Endothelial cell of umbilical vein (primary cell): Measurements from ENCODE around the gene MADCAM1. TPM values are rescaled to one million over a fixed set of nuclear protein-coding genes. Genes with fewer than 3 reads are reported as not detected.

ENCODE experiments used
- BruUV-seq: library from RNA; stranded (reverse); fragments of 400-500 nt; replicated peaks from 2 replicates; lab custom pipeline; 2021; lab: Mats Ljungman, UMichigan
- CTCF ChIA-PET: fragments of 300-600, 350-600 bp; sonication (Branson Sonifier 250); formaldehyde crosslinking; loops from one replicate; lab custom pipeline; 2021; ENCODE audit warnings: antibody characterized with exemption, inconsistent platforms; lab: Charles Lee
- POLR2A ChIA-PET: fragments of 300-600, 350-600 bp; sonication (Branson Sonifier 250); formaldehyde crosslinking; loops from one replicate; lab custom pipeline; 2021; ENCODE audit warnings: antibody characterized with exemption, inconsistent platforms; lab: Charles Lee
- DNase-seq: peaks from one replicate; pipeline ENCODE4 v3.0.0-alpha.2; 2011; ENCODE audit warnings: low read depth, low spot score
- FAIRE-seq: peaks from 2 replicates; lab custom pipeline; 2011; peaks lifted over from hg19 to GRCh38; lab: Jason Lieb, UNC
- H2AFZ ChIP-seq: 2 replicates; pipeline ENCODE4 v1.6.0; 2012; ENCODE audit warnings: low read depth, low read length, control low read depth, inconsistent platforms
- H3K27ac ChIP-seq: 2 replicates; pipeline ENCODE4 v1.5.1; 2011; ENCODE audit warnings: low read depth, mild to moderate bottlenecking, control low read depth, low read length, moderate library complexity; ENCODE audit not compliant: insufficient read depth
- H3K27me3 ChIP-seq, 2 experiments: 2 replicates each; pipeline versions ENCODE4 v1.6.0 to v1.6.1; 2011; ENCODE audit warnings: low read length in 2 of 2, mixed read lengths in 1 of 2; ENCODE audit not compliant: control insufficient read depth in 2 of 2, insufficient read depth in 2 of 2
- H3K36me3 ChIP-seq, 2 experiments: 2 replicates in 1 of 2; 3 replicates in 1 of 2; pipeline ENCODE4 v1.5.1; 2011; ENCODE audit warnings: low read length in 2 of 2, mild to moderate bottlenecking in 1 of 2, moderate library complexity in 1 of 2; ENCODE audit not compliant: control insufficient read depth in 2 of 2, insufficient read depth in 2 of 2; ENCODE audit errors: extremely low read depth in 1 of 2
- H3K4me1 ChIP-seq: 3 replicates; pipeline ENCODE4 v1.5.1; 2011; ENCODE audit warnings: mild to moderate bottlenecking, low read length; ENCODE audit not compliant: control insufficient read depth, insufficient read depth; ENCODE audit errors: extremely low read depth
- H3K4me2 ChIP-seq: 2 replicates; pipeline ENCODE4 v1.6.1; 2011; ENCODE audit warnings: low read length, control low read depth, mixed read lengths; ENCODE audit not compliant: insufficient read depth
- H3K4me3 ChIP-seq, 3 experiments: fragments of 200-600 bp in 1 of 3; sonication (generic), shearing (Covaris generic) in 1 of 3; replicated peaks in 1 of 3; 2 replicates each; pipeline ENCODE4 v1.5.1; 2011 to 2016; ENCODE audit warnings: control low read depth in 3 of 3, low read length in 3 of 3, mild to moderate bottlenecking in 2 of 3, inconsistent platforms in 1 of 3, low read depth in 1 of 3, moderate library complexity in 1 of 3; ENCODE audit not compliant: insufficient read depth in 1 of 3
- H3K79me2 ChIP-seq: 2 replicates; pipeline ENCODE4 v1.6.0; 2012; ENCODE audit warnings: low read length, inconsistent platforms; ENCODE audit not compliant: control insufficient read depth, insufficient read depth
- H3K9ac ChIP-seq: replicated peaks from 2 replicates; pipeline ENCODE3; 2011; ENCODE audit warnings: low read length, control low read depth; ENCODE audit not compliant: insufficient read depth; ENCODE audit errors: extremely low read depth
- H3K9me1 ChIP-seq: replicated peaks from 3 replicates; pipeline ENCODE4 v1.6.0; 2011; ENCODE audit warnings: mild to moderate bottlenecking, low read length; ENCODE audit not compliant: control insufficient read depth, insufficient read depth; ENCODE audit errors: extremely low read depth
- H3K9me3 ChIP-seq: replicated peaks from 2 replicates; pipeline ENCODE4 v1.5.1; 2012; ENCODE audit warnings: low read length, inconsistent platforms; ENCODE audit not compliant: control insufficient read depth, insufficient read depth
- H4K20me1 ChIP-seq: replicated peaks from 2 replicates; pipeline ENCODE3; 2011; ENCODE audit warnings: mild to moderate bottlenecking, low read length; ENCODE audit not compliant: control insufficient read depth, insufficient read depth; ENCODE audit errors: extremely low read depth
- CTCF ChIP-seq, 2 donors: IDR thresholded peaks; 1 replicate in 1 of 2; 2 replicates in 1 of 2; pipeline ENCODE4 v1.5.1; 2011; ENCODE audit warnings: low read length in 2 of 2, mild to moderate bottlenecking in 2 of 2, moderate library complexity in 2 of 2, control low read depth in 1 of 2, inconsistent platforms in 1 of 2, low read depth in 1 of 2; ENCODE audit not compliant: insufficient read depth in 1 of 2; ENCODE audit errors: extremely low read depth in 1 of 2
- EZH2 ChIP-seq: IDR thresholded peaks from 2 replicates; pipeline ENCODE4 v1.6.1; 2012; ENCODE audit warnings: borderline replicate concordance, low read depth, mild to moderate bottlenecking, moderate library complexity, low read length, inconsistent platforms; ENCODE audit not compliant: severe bottlenecking
- FOS ChIP-seq: IDR thresholded peaks from 2 replicates; pipeline ENCODE4 v1.6.1; 2011; ENCODE audit warnings: mild to moderate bottlenecking, low read length, moderate library complexity, borderline replicate concordance; ENCODE audit not compliant: insufficient read depth
- GATA2 ChIP-seq: IDR thresholded peaks from 2 replicates; pipeline ENCODE4 v1.7.0; 2011; ENCODE audit warnings: low read depth, mild to moderate bottlenecking, moderate library complexity, mixed read lengths, low read length; ENCODE audit not compliant: insufficient read length, insufficient read depth
- JUN ChIP-seq: IDR thresholded peaks from 2 replicates; pipeline ENCODE4 v1.6.1; 2011; ENCODE audit warnings: borderline replicate concordance, low read depth; ENCODE audit not compliant: insufficient read length, insufficient read depth
- MAX ChIP-seq: IDR thresholded peaks from 2 replicates; pipeline ENCODE4 v1.6.1; 2011; ENCODE audit not compliant: insufficient read depth, insufficient read length
- MYC ChIP-seq: IDR thresholded peaks from one replicate; pipeline ENCODE4 v1.6.1; 2011; ENCODE audit warnings: mild to moderate bottlenecking, low read depth, low read length
- POLR2A ChIP-seq: IDR thresholded peaks from 2 replicates; pipeline ENCODE4 v1.6.1; 2012; ENCODE audit warnings: low read depth, mild to moderate bottlenecking, control low read depth, low read length
- dilution Hi-C: fragments of 300-500 bp; cut with MboI; formaldehyde crosslinking; loops from one replicate; pipeline ENCODE4 v1.15.0; 2019; ENCODE audit warnings: low sequenced_read_pairs; ENCODE audit not compliant: extremely low pct_ligation_motif_present
- intact Hi-C: fragments of 100-400 bp; cut with micrococcal nuclease; formaldehyde crosslinking; loops from one replicate; pipeline ENCODE4 v1.10.0; 2022
- polyA plus RNA-seq, 4 experiments: library from polyadenylated mRNA; depleted of rRNA in 3 of 4; stranded (reverse) in 3 of 4; unstranded in 1 of 4; fragments of >200 nt; gene quantifications; 2 replicates each; pipeline versions ENCODE4 v1.2.1 to v1.2.3, GENCODE V29; 2011 to 2012; ENCODE audit warnings: missing spikeins in 1 of 4
- total RNA-seq: library from RNA; stranded (reverse); gene quantifications from 2 replicates; pipeline ENCODE4 v1.2.3, GENCODE V29; 2021

MADCAM1 gene
- total and polyA plus RNA-seq, 2 donors (not counting 3 experiments of a cell fraction or from before 2014, with no cell fraction given): 0.07 to 0.31 TPM

- ChIA-PET POLR2A (no interaction called here), CTCF (interaction anchor here (3.5 kb wide), 1 partner anchor 12 kb away, joined by 22 read pairs; no protein-coding TSS in a partner anchor)
- Histone ChIP-seq H3K36me3 (no peaks in the 10 kb centered on the region), H3K9ac (no peak overlapping the region), H3K4me1 (no peaks in the 10 kb centered on the region), H3K27ac (no peak overlapping the region), H2AFZ (no peak overlapping the region), H3K4me3 (no peak overlapping the region), H4K20me1 (no peaks in the 10 kb centered on the region), H3K79me2 (no peaks in the 10 kb centered on the region), H3K27me3 (peaks cover 0 to 1% of the 10 kb centered on the region in 2 experiments), H3K9me1 (no peaks in the 10 kb centered on the region), H3K4me2 (no peak overlapping the region), H3K9me3 (no peaks in the 10 kb centered on the region)
- intact Hi-C loops: no loop called here
- FAIRE-seq: no peak
- no TSS peak for BruUV-seq
- DNase-seq: no peak
- dilution Hi-C loops: no loop called here
- TF ChIP-seq MAX: no peak
- TF ChIP-seq MYC: no peak
- TF ChIP-seq POLR2A: no peak
- no peak for TF ChIP-seq JUN
- no peak for TF ChIP-seq CTCF (IDR thresholded peaks at IDR 0.05; ENCODE audit: extremely low read depth in 1 of 2, insufficient read depth in 1 of 2, low read depth in 1 of 2, low read length in 2 of 2)
- no peak for TF ChIP-seq FOS
- TF ChIP-seq GATA2: no peak
- TF ChIP-seq EZH2: no peak
Measured at GRCh38 chr19:522726-523125, 26.4 kb downstream of the MADCAM1 start.
